ENCODE data around the gene FUBP3.

Gene FUBP3

DNA sequence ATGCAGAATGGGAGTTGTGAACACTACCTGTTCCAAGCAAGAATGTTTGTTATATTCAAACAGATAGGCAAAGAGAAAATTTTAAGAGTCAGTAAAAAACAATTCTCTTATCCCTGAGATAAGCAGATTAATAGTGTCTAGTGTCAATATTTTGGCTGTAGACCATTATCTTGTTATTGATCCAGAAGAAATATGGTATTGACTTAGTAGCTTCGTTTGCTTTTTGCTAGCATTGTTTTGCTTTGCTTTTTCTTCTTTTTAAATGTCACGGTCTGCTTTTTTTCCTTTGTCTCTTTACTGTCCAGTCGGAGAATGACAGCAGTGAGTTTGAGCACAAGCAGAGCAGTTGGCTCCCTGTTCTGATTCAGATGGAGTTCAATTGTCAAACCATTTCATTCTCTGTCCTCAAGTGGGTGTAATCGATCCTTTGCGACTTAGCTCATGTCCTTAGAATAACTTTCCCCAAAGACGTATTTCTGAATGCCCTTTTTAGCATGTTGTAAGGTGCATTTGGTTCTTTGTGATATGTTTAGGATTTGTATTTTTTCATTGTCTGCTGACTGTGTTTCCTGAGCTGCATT, 29.3 kb downstream of the FUBP3 start:
- DNase-seq = no peak

DNA sequence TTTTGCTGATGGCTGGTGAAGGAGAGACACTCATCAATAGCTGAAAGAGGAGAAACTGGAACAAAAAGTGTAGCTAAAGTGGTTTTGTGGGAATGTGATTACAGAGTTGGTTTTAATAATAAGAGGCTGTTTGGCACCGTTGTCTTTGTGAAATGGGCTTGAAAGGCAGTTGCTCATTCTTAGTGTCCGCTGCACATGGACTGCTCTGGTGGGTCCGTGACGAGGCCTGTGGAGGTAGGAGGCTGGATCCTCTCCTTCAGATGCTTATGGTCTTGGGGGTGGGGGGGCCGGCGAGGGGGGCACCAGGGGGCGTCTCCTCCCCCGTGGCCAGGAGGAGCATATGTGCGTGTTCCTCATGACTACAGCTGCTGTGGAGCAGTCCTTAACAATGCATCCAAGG, 29.8 kb downstream of the FUBP3 start:
- no peak for DNase-seq

DNA sequence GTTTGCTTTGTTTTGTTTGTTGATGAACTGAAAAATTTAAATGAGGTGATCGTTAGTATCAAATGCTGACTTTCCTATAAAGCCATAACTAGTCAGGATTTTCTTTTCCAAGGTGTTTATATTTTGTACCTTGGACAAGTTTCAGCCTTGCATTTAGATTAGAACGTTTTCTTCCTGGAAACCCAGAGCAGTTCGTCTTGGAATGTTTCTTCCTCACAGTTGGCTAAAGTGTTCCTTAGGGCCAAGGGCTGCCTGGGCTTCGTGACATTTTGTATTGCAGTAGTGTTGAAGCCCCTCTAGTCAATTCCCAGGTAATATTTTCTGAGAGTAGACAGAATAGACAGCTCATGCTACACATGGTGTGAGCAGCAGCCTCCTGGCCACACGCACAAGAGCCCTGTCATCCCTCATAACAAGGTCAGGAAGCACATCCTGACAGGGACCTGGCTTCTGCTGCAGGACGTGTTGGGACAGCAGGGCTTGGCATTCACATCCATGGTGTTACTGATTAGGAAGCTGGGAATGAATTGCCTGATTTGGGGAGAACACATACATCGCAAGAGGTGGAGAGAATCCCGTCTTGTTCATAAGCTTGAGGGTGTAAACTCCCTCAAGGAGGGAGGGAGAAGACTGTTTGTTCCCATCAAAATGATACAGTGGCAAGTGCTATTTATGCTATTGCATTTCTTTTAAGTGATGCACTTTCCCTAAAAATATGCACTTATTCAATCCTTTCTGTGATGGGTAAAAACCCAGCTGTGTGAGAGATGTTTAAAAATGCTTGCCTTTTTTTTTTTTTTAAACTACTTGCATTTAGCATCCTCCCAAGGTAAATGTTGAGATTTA, 31.7 kb downstream of the FUBP3 start:
- DNase-seq = no peak

DNA sequence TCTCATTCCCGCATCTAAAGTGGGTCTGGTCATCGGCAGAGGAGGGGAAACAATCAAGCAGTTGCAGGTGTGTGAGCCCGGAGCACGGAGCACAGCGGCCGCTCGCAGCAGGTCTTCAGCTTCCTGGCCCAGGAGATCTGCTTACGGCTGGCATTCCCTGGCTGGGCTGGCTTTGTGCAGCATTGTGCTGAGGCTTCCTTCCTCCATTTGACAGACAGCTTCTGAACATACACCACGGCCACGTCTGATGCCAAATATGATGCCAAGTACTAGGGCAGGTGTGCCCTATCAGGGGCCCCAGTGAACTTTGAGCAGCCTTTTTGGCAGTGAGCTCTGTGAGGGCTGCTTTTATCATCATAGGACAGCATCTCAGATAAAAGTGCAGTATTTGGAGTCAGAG, 37.1 kb downstream of the FUBP3 start:
- DNase-seq = no peak

DNA sequence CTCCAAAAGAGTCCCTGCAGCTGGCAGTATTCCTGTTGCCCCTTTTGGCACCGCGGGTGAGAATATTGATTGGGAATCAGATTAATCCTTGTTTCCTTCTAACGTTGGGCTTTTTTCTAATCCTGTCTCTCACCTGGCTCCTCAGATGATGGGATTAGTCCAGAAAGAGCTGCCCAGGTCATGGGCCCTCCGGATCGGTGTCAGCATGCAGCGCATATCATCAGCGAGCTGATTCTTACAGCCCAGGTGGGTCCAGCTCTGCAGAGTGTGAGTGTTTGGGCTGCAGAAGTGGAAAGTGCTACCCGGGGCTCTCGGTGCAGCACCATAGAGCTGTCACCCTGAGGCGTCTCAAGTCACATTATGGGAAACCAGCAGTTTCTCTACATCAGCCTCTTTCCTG, 44.1 kb downstream of the FUBP3 start:
- no peak for DNase-seq

DNA sequence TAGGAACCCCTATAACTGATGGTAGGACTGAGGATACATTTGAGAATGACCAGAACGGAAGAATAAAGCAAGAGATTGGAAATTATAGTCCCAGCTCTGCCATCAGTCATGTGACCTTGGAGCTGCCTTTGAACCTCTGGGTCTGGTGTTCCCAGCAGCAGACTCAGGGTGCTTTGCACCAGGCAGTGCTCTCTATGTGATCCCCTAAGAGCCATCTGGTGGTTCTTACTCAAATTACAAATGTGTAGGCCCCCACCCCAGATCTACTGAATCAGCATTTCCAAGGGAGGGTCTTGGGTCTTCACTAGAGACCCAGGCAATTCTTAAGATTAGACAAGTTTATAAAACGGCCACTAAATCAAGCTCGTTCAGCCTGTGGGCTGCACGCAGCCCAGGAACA, 44.8 kb downstream of the FUBP3 start:
- no peak for DNase-seq

DNA sequence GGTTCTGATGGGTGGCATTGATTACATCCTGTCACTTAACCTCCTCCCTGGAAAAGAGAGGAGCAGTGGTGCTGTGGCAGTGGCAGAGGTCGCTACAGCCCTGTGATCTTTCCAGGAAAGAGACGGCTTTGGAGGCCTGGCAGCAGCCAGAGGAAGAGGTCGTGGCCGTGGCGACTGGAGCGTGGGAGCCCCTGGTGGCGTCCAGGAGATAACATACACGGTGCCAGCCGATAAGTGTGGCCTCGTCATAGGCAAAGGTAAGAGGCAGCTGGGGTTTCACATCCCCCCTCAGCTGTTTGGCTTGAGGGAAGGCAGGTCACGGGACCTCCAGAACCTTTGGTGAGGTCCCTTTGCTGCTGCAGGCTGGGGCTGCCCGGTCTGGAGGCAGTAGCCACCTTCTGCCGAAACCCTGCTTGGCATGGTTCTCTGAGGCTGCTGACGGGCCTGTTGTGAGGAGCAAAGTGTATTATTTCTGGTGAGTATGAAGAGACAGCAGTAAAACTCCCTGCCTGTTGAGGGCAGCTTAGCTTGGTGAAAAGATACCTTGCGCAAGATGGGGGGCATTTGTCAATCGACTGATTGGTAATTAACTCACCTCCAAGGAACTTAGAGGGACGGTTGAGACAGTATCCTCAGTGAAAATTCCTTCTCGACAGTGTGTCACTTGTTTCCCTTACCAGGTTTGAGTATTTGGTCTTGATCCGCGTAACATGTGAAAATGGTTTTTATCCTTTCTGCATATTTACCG, 47.0 kb downstream of the FUBP3 start:
- DNase-seq = no peak

DNA sequence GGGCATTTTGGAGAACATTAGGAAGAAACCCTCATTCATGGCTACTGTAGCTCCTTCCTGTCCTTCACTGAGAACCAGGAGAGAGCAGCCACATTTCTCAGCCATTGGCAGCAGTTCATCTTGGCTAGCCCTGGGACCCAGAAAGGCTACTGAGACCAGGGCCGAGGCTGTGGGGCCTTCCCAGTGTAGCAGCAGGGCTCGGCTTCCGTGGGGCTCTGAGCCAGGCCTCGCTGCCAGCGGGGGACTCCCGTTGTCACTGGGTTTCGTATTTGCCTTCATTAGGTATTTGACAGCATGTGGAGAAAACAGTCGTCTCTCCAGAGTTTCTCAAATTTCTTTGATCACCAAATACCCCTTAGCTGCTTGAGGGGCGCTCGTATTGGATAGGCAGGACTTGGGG, 47.7 kb downstream of the FUBP3 start:
- DNase-seq = no peak

DNA sequence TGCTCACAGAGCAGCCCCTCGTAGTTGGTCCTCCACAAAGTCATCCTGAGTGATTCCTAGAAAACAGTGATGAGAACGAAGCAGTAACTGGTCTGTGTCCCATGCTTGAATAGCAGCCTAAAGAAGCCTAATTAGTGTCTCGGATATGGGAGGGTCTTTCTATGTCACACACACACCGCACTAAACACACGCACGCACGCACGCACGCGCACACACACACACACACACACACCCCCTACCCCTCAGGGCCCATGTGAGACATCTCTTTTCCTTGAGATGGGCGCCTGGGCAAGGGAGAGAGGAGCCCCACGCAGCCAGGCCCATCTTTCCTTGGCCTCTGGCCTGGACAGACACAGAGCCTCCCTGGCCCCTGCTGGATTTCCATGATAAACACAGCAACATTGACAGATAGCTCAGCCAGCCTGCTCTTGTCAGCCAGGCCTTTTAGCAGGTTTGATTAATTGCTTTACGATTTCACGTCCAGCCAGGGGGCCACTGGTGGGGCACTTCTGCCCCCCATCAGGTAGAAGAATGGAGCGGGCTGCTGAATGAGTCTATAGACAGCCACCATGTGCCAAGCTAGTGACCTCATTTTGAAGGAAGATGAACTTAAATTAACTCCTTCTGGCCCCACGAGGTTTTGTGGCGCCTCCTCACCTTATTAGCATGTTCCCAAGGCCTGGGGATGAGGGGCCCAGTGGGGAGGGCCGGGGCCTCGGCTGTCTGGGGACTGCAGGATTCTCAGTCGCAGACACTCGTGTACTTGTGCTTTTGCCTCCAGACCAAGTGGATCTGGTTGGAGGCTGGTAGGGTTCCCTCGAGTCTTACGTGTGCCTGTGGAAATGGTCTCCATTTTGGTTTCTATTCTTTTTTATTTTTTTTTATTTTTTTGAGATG, 48.8 kb downstream of the FUBP3 start:
- no peak for DNase-seq

DNA sequence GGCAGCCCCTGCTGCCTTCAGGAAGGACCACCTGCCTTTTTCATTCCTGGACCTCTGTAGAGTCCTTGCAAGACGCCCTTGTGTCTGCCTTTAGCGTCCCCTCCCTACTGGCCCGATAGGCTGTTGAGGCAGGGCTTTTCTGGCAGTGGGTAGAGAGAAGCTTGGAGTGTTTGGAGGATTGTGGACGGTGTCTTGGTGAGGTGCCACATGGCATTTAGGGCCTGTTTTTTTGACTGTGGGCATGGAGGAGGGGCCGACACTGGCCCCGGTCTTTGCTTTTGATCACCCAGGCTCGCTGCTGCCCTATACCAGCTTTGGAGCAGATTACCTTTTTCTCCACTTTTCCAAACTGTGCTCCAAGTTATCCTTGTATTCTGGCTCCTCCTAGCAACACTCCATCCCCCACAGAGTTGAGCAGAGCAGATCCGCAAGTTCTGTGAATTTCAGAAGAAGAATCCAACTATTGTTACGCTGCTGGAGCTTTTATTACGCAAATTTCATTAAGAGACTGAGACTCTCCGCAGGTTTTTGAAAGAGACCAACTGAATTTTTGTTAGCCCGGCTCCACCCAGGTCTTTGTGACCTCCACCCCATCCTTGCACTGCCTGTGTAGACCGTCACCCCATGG, 50.2 kb downstream of the FUBP3 start:
- DNase-seq = no peak

DNA sequence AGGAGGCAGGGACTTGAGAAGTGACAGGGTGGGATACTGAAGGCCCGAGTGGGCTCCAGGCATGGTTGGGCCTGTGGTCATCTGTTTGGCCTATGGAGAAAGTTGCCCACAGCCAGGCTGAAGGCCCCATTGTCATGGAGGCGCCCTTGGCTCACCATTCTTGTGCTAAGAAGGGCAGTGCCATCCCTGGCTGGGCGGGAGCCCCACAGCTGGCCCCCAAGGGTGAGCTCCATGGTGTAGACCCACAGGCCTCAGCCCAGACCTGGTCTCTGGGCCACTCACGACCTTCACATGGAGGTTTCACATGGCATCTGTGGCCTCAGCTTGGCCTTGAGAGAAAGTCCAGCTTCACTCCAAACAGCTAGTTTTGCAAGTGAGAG, 50.7 kb downstream of the FUBP3 start:
- no peak for DNase-seq

DNA sequence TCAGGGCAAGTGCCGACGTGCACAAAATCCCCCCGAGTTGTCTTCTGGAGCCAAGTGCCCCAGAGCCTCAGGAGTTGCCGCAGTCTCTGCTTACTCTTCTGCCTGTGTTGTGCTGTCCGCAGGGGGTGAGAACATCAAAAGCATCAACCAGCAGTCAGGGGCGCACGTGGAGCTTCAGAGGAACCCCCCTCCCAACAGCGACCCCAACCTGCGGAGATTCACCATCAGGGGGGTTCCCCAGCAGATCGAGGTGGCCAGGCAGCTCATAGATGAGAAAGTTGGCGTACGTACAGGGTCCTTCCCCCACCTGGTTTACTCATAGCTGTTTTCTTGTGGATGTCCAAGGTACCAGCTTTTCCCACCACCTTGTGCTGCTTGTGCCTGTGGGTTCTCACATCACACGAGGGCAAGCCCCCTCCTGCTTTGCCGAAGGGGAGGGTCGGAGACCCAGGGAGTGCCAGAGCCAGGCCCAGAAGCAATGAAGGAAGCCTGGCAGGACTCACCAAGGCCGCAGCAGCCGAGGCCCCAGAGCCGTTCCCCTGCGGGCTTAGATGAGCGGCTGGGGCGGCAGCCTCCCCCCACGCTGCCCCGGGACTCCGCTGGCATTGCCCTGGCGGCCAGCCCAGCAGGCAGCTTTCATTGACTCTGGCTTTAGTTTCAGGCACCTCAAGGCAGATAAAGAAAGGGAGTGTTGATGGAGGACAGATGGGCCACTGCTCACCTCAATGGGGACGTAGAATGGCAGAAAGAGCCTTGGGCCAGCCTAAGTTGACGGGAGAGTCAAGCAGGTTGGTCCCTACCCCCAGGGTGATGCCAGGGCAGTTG, 51.3 kb downstream of the FUBP3 start:
- no peak for DNase-seq

DNA sequence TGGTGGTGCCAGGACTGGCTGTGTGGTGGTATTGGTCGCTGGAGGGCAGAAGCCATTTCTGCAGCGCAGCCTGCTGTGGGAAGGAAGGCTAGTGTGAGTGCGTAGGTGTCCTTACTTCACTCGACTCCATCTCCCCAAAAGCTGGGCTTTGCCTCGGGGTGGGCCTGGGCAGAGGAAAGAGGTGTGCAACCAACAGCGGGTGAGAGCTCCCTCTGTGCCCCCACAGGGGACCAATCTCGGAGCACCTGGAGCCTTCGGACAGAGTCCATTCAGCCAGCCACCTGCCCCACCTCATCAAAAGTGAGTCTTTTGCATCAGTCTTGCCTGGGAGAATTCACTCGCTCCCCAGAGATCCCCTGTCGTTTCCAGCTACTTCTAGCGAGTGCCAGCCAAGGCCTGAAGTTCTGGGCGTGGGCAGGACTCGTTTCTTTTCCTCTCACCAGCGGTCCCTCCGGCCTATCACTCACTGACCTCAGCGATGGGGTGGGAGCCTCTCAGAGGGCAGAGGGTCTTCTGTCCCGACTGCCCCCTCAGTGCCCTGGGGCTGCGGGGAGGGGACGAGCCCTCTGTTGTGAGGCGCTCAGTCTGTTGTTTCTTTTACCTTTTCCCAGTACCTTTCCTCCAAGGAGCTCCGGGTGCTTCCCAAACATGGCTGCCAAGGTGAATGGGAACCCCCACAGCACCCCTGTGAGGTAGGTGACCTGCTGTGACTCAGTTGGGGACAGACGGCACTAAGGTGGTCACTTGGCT, 52.1 kb downstream of the FUBP3 start:
- no peak for DNase-seq

DNA sequence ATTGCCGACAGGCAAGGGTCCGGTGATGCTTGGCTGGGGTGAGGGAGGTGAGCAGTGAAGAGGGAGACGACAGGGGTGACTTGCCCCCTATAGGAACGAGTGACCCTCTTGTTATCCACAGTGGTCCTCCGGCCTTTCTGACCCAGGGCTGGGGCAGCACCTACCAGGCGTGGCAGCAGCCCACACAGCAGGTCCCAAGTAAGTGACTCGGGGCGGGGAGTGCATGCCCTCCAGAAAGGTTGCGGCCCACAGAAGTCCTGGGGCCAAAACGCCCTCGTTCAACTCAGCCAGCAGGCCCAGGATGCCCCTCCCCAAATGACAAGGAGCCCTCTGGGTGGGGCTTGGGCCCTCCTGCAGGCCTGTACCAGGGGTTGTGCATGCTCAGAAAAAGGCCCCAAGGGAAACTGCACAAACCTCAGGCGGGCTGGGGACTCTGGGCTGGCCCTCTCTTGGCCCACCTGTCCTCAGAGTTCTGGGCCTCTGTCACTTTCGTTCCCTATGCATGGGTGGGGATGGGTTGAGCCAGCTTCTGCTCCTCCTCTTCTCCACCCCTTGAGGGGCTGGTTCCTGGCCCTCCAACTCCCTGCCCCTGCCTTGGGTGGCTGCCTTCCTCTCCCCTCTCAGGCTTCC, 52.8 kb downstream of the FUBP3 start:
- DNase-seq = no peak

DNA sequence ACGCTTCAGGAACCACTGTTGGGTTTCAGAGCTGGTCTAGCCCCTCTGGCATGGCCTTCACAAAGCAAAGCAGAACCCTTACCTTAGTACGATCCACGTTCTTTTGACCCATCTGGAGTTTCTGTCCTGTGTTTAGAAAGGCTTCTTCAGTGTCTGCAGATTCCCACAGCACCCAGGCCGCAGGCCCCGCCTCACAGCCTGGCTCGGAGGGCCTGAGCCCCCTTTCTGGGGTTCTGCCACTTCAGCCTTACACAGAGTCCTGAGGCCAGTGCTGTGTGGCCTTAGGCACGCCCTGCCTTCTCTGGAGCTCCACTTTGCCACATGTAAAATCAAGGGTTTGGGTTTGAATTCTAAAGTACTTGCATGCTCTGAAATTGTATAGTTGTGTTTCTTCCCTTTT, 53.5 kb downstream of the FUBP3 start:
- DNase-seq = no peak

DNA sequence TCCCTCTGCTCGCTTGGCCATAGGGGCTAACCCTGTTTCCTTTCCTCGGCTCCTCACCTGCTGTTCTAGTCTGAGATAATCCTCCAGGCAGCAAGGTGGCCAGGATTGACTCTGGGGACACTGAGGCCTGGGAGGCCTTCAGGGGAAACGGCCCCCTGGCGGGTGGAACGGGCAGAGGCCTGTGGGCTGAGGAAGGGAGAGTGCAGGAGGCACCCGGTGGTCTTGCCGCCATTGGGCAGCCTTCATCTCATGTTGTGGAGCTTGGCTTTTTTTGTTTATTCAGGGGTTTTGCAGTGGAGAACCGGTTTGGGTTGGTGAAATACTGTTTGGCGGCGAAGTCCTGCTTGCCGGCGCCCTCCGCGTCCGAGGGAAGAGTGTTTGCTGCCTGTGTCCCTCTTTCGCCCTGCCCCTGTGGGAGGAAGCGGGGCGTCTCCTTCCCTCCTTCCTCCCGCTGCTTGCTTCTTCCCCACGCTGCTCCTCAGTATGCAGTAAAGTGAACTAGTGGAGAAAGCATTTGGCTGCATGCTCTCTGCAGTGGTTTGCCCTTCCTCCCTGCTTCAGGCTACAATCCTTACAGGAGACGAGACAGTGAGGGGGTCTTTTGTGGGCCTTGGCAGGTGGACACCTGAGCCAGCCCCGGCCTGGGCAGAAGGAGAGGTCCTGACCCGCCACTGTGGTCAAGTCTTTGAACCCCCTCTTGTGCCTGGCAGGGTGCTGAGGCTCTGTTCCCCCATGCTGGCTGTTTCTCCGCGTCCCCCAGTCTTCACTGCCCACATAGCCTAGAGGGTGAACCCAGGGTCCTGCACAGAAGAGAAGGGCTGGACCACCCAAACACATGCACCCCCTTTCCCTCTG, 54.2 kb downstream of the FUBP3 start:
- DNase-seq = no peak

DNA sequence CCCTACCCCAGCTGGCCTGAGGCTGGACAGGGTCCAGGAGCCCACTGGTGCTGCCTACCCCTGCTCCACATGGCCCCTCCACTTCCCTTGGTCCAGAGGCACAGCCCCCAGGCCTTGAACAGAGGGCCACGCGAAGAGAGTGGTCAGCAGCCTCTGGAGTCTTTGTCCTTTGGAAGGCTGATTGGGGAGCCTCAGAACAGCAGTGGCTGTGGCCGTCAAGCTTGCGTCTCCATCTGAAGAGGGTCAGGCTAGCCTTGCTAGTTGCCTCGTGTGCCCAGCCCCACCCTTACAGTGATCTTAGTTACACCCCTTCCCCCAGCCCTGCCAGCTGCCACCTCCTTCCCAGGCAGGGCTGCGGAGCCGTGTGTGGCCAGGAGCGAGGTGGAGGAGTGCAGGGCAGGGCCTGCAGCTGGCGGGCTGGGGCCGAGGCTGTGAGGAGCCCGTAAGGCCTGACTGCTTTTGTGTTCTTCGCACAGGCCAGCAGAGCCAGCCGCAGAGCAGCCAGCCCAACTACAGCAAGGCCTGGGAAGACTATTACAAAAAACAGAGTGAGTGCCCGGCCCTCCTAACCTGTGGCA, 54.9 kb downstream of the FUBP3 start:
- no peak for DNase-seq

DNA sequence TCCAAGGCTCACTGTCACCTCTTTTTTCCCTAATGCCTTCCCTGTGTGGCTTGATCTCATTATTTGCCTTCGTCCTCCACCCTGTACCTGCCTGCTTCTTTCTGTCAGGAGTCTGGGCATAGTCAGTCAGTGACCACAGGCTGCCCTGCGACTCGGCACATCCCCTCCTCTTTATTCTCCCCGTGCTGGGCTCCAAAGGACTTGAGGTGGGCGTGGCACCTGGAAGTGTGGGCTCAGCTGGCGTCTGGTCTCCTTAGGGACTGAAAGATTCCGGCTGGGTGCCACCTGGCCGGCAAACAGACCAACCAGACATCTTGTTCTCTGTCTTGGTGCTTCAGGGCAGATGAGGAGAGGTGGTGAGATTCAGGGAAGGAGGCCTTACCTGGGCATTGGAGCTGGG, 55.4 kb downstream of the FUBP3 start:
- DNase-seq = no peak

DNA sequence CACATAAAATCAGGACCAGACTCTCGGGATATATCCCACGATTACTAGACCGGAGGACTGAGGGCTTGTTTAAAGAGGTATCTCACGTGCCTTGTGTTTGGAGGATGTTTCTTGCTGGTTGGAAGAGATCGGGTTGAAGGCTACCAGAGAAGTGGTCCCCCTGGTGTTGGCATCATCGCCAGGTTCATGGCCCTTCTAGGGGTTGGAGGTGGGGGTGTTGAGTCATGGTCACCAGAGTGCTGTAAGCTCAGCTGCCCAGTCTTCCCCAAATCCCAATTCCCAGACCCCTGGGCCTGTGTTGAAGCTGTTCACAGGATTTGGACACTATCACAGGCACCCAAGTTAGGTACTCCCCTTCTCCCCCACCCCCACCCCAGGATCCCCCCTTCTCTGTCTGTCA, 55.9 kb downstream of the FUBP3 start:
- DNase-seq = no peak

All from activated T-cell treated with anti-CD3 and anti-CD28 coated beads for 4 hours (primary cell).